HCT116 (cell line): ENCODE measurements around the gene TEP1. TPM values are rescaled to one million over a fixed set of nuclear protein-coding genes. Genes with fewer than 3 reads are reported as not detected.

ENCODE experiments used
- ATAC-seq: fragments of 200-7000 bp; cut with Tn5 transposase; 2 replicates; pipeline ENCODE4 v1.9.1; 2020; ENCODE audit warnings: mild to moderate bottlenecking, moderate library complexity
- BruUV-seq: library from RNA; stranded (reverse); fragments of 400-500 nt; replicated peaks from 2 replicates; lab custom pipeline; 2021; lab: Mats Ljungman, UMichigan
- CTCF ChIA-PET: fragments of 300-600 bp; sonication (Branson Sonifier 250); formaldehyde crosslinking; loops from one replicate; lab custom pipeline; 2021; ENCODE audit warnings: antibody characterized with exemption; lab: Charles Lee
- POLR2A ChIA-PET: fragments of 300-600, 350-600 bp; sonication (Branson Sonifier 250); formaldehyde crosslinking; loops from one replicate; lab custom pipeline; 2021; ENCODE audit warnings: antibody characterized with exemption; lab: Charles Lee
- RAD21 ChIA-PET, 2 experiments: fragments of 300-600 bp; sonication (Branson Sonifier 250); formaldehyde crosslinking; loops; one replicate each; lab custom pipeline; 2023; ENCODE audit warnings: low total read pairs in 2 of 2; ENCODE audit not compliant: uncharacterized antibody in 2 of 2, unreplicated experiment in 2 of 2, low non-redundant PET in 1 of 2; lab: Charles Lee
- DNase-seq: peaks from one replicate; pipeline ENCODE4 v3.0.0-alpha.2; 2010; ENCODE audit warnings: low read depth, low spot score
- H2AFZ ChIP-seq: fragments of 200-600 bp; shearing (Covaris generic), sonication (generic); 2 replicates; pipeline ENCODE4 v1.6.1; 2017; ENCODE audit warnings: low read depth, mixed run types, mixed read lengths, antibody characterized with exemption, low read length; ENCODE audit not compliant: poor library complexity, severe bottlenecking
- H3K27ac ChIP-seq: 2 replicates; pipeline ENCODE4 v1.5.1; 2012; ENCODE audit warnings: low read depth, low read length
- H3K27me3 ChIP-seq: fragments of 200-600 bp; sonication (generic); 2 replicates; pipeline ENCODE4 v1.6.1; 2016; ENCODE audit warnings: mixed run types, low read length, mixed read lengths; ENCODE audit not compliant: insufficient read depth
- H3K36me3 ChIP-seq, 2 experiments: fragments of 200-500 bp in 1 of 2; fragments of 200-600 bp in 1 of 2; sonication (Bioruptor generic) in 1 of 2; sonication (generic) in 1 of 2; 2 replicates each; pipeline versions ENCODE4 v1.5.1 to v1.6.1; 2014 to 2016; ENCODE audit warnings: low read length in 2 of 2, inconsistent platforms in 1 of 2, mixed read lengths in 1 of 2, mixed run types in 1 of 2; ENCODE audit not compliant: insufficient read depth in 2 of 2, control insufficient read depth in 1 of 2
- H3K4me1 ChIP-seq, 2 experiments: fragments of 200-600 bp in 1 of 2; sonication (generic) in 1 of 2; 2 replicates each; pipeline versions ENCODE4 v1.5.1 to v1.6.1; 2012 to 2017; ENCODE audit warnings: low read length in 2 of 2, inconsistent platforms in 1 of 2, mild to moderate bottlenecking in 1 of 2, mixed read lengths in 1 of 2, mixed run types in 1 of 2, moderate library complexity in 1 of 2; ENCODE audit not compliant: insufficient read depth in 2 of 2, control insufficient read depth in 1 of 2
- H3K4me2 ChIP-seq: fragments of 200-600 bp; sonication (generic); 2 replicates; pipeline ENCODE4 v1.6.1; 2017; ENCODE audit warnings: mixed run types, low read length, mixed read lengths
- H3K4me3 ChIP-seq, 2 experiments: fragments of 200-600 bp in 1 of 2; sonication (generic) in 1 of 2; replicated peaks in 1 of 2; 2 replicates each; pipeline ENCODE4 v1.5.1; 2011 to 2016; ENCODE audit warnings: low read length in 2 of 2, control low read depth in 1 of 2, low read depth in 1 of 2, mild to moderate bottlenecking in 1 of 2, mixed read lengths in 1 of 2, mixed run types in 1 of 2
- H3K79me2 ChIP-seq: fragments of 200-600 bp; sonication (generic); 2 replicates; pipeline ENCODE4 v1.6.1; 2017; ENCODE audit warnings: mild to moderate bottlenecking, mixed run types, low read length, moderate library complexity, mixed read lengths; ENCODE audit not compliant: insufficient read depth
- H3K9ac ChIP-seq: fragments of 200-600 bp; sonication (generic); 2 replicates; pipeline ENCODE4 v1.6.1; 2016; ENCODE audit warnings: low read length, mixed read lengths
- H3K9me2 ChIP-seq: fragments of 200-600 bp; sonication (generic), shearing (Covaris generic); 2 replicates; pipeline ENCODE4 v1.6.1; 2017; ENCODE audit warnings: mixed run types, mild to moderate bottlenecking, moderate library complexity; ENCODE audit not compliant: insufficient read depth
- H3K9me3 ChIP-seq, 2 experiments: fragments of 200-500 bp in 1 of 2; fragments of 200-600 bp in 1 of 2; sonication (Bioruptor generic) in 1 of 2; sonication (generic) in 1 of 2; 2 replicates each; pipeline ENCODE4 v1.6.1; 2014 to 2017; ENCODE audit warnings: low read length in 2 of 2, mixed read lengths in 2 of 2, inconsistent platforms in 1 of 2, low read depth in 1 of 2, mild to moderate bottlenecking in 1 of 2, mixed run types in 1 of 2, moderate library complexity in 1 of 2; ENCODE audit not compliant: control insufficient read depth in 1 of 2, insufficient read depth in 1 of 2
- H4K20me1 ChIP-seq: fragments of 200-600 bp; sonication (generic), shearing (Covaris generic); 2 replicates; pipeline ENCODE4 v1.6.1; 2017; ENCODE audit warnings: mixed run types, mild to moderate bottlenecking, moderate library complexity; ENCODE audit not compliant: insufficient read depth
- CBX3 ChIP-seq: IDR thresholded peaks from 2 replicates; pipeline ENCODE4 v1.6.1; 2012; ENCODE audit warnings: low read depth
- ELF1 ChIP-seq: IDR thresholded peaks from 2 replicates; pipeline ENCODE4 v1.6.1; 2012; ENCODE audit warnings: low read depth, borderline replicate concordance
- EZH2phosphoT487 ChIP-seq: fragments of 200-600 bp; IDR thresholded peaks from 2 replicates; pipeline ENCODE4 v1.6.1; 2018; ENCODE audit warnings: antibody characterized with exemption, borderline replicate concordance
- JUND ChIP-seq: IDR thresholded peaks from 2 replicates; pipeline ENCODE4 v1.6.1; 2012
- MAX ChIP-seq: IDR thresholded peaks from 2 replicates; pipeline ENCODE4 v1.6.1; 2012
- POLR2A ChIP-seq: IDR thresholded peaks from 2 replicates; pipeline ENCODE4 v1.7.0; 2011; ENCODE audit warnings: borderline replicate concordance; ENCODE audit not compliant: insufficient read depth, insufficient read length; ENCODE audit errors: extremely low read depth
- REST ChIP-seq: IDR thresholded peaks from 2 replicates; pipeline ENCODE4 v1.6.1; 2012; ENCODE audit warnings: low read depth
- SRF ChIP-seq: IDR thresholded peaks from 2 replicates; pipeline ENCODE4 v1.6.1; 2012; ENCODE audit warnings: low read depth
- TCF7L2 ChIP-seq: IDR thresholded peaks from 2 replicates; pipeline ENCODE4 v1.7.0; 2011; ENCODE audit warnings: borderline replicate concordance, inconsistent platforms; ENCODE audit not compliant: insufficient read depth, insufficient read length; ENCODE audit errors: extremely low read depth
- intact Hi-C: fragments of 100-400 bp; cut with micrococcal nuclease; formaldehyde crosslinking; loops from 2 replicates; pipeline ENCODE4 v1.10.0; 2022
- total RNA-seq: library from RNA; stranded (reverse); gene quantifications from one replicate; pipeline ENCODE4 v1.2.1, GENCODE V29; 2021; ENCODE audit not compliant: unreplicated experiment
- TF ChIP-seq, protein P1 (sequence below): IDR thresholded peaks from 2 replicates; pipeline ENCODE4 v1.6.1; 2011; ENCODE audit warnings: mild to moderate bottlenecking, low read length, moderate library complexity; ENCODE audit not compliant: insufficient replicate concordance; ENCODE audit errors: extremely low read depth
- TF ChIP-seq, protein P2 (sequence below), 3 experiments: fragments of 200-600 bp in 1 of 3; sonication (generic) in 1 of 3; IDR thresholded peaks in 2 of 3; conservative IDR thresholded peaks in 1 of 3; 2 replicates each; pipeline ENCODE4 v1.5.1; 2012 to 2017; ENCODE audit warnings: low read depth in 2 of 3, low read length in 2 of 3, antibody characterized with exemption in 1 of 3, borderline replicate concordance in 1 of 3, control low read depth in 1 of 3, mild to moderate bottlenecking in 1 of 3, mixed read lengths in 1 of 3, mixed run types in 1 of 3, moderate library complexity in 1 of 3; ENCODE audit not compliant: insufficient read depth in 1 of 3

TEP1 gene
- total RNA-seq, 1 experiment from 2014 or later = 22.4 TPM

DNA sequence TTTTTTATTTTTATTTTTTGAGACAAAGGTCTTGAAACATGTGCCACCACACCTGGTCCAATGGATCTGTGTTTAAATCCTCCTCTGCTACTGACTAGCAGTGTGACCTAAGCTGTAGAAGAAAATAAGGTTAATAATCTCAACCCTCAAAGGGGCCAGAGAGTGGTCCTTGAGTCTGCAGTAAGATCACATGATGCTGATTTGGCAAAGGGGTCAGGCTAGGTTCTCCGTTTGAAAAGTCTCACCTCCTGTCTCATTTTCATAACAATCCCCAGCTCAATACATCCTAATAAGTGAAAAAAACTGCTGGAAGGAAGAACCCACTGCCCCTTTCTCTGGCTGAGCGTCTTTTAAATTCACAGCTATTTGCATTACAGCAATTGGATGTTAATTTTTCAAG, 8.0 kb upstream of the TEP1 start (continued):
- TF ChIP-seq ELF1 (no peak), MAX (no peak), JUND (no peak), CBX3 (no peak)
- TF ChIP-seq, protein P1, sequence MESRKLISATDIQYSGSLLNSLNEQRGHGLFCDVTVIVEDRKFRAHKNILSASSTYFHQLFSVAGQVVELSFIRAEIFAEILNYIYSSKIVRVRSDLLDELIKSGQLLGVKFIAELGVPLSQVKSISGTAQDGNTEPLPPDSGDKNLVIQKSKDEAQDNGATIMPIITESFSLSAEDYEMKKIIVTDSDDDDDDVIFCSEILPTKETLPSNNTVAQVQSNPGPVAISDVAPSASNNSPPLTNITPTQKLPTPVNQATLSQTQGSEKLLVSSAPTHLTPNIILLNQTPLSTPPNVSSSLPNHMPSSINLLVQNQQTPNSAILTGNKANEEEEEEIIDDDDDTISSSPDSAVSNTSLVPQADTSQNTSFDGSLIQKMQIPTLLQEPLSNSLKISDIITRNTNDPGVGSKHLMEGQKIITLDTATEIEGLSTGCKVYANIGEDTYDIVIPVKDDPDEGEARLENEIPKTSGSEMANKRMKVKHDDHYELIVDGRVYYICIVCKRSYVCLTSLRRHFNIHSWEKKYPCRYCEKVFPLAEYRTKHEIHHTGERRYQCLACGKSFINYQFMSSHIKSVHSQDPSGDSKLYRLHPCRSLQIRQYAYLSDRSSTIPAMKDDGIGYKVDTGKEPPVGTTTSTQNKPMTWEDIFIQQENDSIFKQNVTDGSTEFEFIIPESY = no peak

GRCh38 chr14:20419419-20419818, 6.1 kb upstream of the TEP1 start:
- Histone ChIP-seq H4K20me1 (no peaks in the 10 kb centered on the region), H3K79me2 (no peaks in the 10 kb centered on the region), H3K27me3 (no peaks in the 10 kb centered on the region), H3K36me3 (no peaks in the 10 kb centered on the region), H3K9ac (no peak overlapping the region), H3K9me3 (no peaks in the 10 kb centered on the region), H3K9me2 (no peaks in the 10 kb centered on the region), H2AFZ (no peak overlapping the region), H3K4me3 (no peak overlapping the region), H3K27ac (no peak overlapping the region), H3K4me1 (peaks cover 2 to 13% of the 10 kb centered on the region in 2 experiments; a peak in 3 of 4 replicates), H3K4me2 (no peak overlapping the region)
- ATAC-seq = no peak
- ChIA-PET POLR2A (interaction anchor here (1.1 kb wide), 1 partner anchor 50 kb away, joined by 3 read pairs; no protein-coding TSS in a partner anchor), CTCF (no interaction called here), RAD21 (no interaction called here)
- no TSS peak for BruUV-seq
- DNase-seq = no peak
- intact Hi-C loops = no loop called here
- TF ChIP-seq EZH2phosphoT487 (no peak), SRF (no peak), CBX3 (no peak), POLR2A (no peak), REST (no peak), TCF7L2 (no peak)
- TF ChIP-seq, protein P2, sequence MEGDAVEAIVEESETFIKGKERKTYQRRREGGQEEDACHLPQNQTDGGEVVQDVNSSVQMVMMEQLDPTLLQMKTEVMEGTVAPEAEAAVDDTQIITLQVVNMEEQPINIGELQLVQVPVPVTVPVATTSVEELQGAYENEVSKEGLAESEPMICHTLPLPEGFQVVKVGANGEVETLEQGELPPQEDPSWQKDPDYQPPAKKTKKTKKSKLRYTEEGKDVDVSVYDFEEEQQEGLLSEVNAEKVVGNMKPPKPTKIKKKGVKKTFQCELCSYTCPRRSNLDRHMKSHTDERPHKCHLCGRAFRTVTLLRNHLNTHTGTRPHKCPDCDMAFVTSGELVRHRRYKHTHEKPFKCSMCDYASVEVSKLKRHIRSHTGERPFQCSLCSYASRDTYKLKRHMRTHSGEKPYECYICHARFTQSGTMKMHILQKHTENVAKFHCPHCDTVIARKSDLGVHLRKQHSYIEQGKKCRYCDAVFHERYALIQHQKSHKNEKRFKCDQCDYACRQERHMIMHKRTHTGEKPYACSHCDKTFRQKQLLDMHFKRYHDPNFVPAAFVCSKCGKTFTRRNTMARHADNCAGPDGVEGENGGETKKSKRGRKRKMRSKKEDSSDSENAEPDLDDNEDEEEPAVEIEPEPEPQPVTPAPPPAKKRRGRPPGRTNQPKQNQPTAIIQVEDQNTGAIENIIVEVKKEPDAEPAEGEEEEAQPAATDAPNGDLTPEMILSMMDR (IDR thresholded peaks at IDR 0.05 in 2 of 3, conservative IDR thresholded peaks at IDR 0.05 in 1 of 3; ENCODE audit: borderline replicate concordance in 1 of 3, insufficient read depth in 1 of 3, low read depth in 2 of 3, low read length in 2 of 3) = no peak
